HG02798 (cell line): ENCODE data around the gene INAFM2.

Experiments used
- ATAC-seq: cut with Tn5 transposase; IDR thresholded peaks from one replicate; pipeline ENCODE4 v1.9.1; 2021; ENCODE audit warnings: mild to moderate bottlenecking; ENCODE audit not compliant: unreplicated experiment, poor library complexity

The INAFM2 gene

DNA sequence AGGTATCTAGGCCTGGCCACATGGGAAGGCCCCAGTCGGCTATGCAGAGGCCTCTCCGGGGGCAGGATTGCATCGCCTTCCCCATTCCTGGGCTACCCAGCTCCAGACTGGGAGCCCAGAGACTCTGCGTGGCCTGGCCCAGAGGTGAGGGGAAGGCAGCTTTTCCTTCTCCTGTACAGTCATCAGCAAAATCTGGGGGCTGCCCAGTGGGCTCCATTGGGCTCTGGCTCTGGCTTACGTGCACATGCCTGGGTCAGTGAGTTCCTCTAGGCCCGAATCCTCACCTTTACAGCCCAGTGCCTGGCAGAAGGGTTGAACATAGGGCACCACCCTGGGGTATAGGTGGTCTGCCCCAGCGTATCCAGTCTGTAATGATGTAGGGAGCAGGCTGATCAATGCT, 36.7 kb upstream of the INAFM2 start:
- ATAC-seq: no peak

- ATAC-seq: no peak
Measured at GRCh38 chr15:40287505-40287904, 36.0 kb upstream of the INAFM2 start.

GRCh38 chr15:40287968-40288367, 35.5 kb upstream of the INAFM2 start:
- no peak for ATAC-seq

- ATAC-seq: no peak
Measured at GRCh38 chr15:40289140-40289775, 34.2 kb upstream of the INAFM2 start.

DNA sequence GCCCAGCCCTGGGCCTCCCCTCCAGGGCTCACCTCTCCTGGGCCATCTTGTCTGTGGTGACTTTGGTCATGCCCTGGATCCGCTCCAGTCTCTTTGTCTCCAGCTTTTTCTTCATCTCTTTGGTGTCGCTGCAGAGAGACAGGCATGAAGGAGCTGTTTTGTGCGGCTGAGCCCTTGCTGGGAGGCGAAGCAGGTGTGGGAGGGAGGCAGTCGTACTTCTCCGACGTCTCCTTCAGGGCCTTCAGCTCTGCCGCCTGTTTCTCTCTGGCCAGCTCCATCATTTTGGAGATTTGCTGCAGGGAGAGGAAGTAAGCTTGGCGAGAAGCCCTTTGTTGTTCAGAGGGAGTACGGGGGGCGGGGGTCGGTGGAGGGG, 33.0 kb upstream of the INAFM2 start:
- ATAC-seq: no peak

DNA sequence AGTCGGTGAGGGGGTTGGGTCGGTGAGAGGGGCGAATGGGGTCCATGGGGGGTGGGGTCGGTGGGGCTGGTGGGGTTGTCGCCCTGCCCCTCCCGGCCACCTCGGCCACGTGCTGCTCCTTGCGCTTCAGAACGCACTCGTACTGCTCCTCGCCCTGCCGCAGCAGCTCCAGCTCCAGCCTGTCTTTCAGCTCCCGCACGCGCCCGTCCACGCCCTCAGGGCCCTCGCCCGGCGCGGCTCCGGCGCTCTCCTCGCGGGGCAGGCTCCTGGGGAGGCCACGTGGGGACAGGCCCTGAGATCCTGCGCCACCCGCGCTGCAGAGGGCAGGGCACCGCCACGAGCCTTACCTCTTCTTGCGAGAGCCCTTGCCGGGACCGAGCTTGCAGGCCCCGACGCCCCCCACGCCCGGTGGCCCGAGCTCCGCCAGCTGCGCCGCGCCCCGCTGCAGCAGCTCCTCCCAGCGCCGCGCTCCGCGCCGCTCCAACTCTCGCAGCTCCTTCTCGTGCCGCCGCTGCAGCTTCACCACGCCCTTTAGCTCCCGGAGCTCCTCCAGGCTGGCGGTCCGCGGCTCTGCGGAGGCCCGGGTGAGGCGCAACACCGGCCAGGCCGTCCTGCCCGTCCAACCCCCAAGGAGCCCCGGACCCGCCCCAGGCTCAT, 32.4 kb upstream of the INAFM2 start:
- ATAC-seq: no peak

DNA sequence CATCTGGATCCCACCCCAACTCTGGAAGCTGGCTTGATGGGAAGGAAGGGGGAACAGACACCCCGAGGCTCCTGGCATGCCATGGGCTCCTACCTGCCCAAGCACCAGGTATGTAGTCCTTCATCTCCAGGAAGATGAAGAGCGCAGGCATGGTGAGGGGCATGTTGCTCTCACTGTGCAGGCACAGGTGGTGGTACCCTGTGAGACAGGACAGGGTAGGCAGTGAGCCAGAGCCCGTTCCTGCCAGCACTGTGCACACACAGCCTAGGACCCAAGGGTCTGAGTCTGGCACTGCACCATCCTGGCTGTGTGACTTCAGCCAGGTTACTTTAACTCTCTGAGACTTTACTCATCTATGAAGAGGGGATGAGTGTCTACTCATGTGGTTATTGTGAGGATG, 31.2 kb upstream of the INAFM2 start:
- no peak for ATAC-seq

DNA sequence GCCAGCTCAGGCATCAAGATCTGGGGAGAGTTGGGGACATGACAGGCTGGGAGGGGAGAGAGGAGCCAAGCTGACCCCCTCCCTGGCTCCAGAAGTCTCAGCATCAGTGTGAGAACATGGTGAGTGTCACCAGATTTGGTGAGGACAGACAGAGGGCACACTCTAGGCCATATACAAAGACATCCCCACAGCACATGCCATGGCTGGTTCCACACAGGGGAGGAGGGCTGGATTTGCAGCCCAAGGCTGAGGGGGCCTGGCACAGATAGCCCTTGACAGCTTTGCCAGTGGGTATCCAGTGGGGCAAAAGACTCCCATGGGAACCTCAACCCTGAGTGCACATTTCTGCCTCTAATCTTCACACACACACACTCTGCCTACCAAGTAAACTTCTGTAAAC, 30.5 kb upstream of the INAFM2 start:
- ATAC-seq: no peak

- no peak for ATAC-seq
Measured at GRCh38 chr15:40293905-40294895, 29.3 kb upstream of the INAFM2 start.

- ATAC-seq: no peak
Measured at GRCh38 chr15:40295297-40295696, 28.2 kb upstream of the INAFM2 start.

DNA sequence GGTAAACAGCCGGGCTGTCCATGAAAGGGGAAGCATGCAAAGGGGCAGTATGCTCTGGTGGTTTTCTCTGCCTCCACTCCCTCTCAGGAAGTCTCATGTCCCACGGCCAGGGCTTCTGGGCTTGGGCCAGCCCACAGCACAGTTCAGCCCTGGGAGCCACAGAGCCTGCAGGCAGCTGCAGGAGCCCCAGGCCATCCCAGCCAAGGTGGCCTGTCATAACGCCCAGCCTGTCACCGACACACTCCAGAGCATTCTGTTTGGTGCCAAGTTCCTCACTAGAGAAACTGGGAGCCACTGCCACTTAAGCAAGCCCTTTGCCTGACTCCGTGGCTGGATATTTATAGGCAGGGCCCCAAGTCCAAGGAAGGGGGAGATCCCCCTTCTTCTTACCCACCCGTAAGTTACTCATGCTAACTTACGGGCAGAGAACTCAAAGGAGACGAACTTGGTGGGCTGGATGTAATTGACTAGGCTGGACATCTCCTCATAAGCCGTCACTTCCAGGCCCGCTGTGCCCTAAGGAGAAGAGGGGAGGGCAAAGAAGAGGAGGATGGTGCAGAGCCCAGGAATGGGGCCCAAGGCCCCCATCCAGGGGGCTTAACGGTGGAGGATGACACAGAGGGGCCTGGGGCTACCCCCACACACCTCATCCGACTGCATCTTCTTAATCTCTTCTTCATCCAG, 27.5 kb upstream of the INAFM2 start:
- ATAC-seq: no peak

DNA sequence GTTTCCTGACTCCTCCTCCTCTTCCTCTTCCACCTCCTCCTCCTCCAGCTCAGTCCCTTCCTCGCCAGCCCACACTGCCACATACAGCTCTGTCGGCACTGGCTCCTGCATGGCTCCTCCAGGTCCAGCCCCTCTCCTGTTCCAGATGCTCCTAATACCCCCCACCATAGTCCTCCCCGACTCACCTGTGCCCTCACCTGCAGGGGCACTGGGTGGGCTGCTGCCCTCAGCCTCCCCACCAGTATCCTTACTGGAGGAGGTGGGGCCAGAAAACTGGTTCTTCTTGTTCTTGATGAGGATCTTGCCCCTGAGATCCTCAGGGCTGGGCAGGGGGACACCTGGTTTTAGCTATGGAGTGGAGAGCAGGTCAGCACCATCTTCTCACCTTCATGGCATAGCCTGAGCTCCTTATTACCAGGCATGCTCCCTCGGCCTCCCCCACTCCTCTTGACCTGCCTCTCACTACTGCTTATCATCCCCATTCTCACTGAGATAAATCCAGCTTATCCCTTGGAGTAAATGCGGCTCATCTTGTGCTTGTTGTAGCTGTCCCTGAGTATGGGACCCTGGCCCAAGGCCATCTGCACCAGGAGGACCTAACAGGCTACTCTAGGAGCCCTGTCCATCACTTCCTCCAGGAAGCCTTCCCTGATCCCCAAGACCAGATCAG, 26.8 kb upstream of the INAFM2 start:
- ATAC-seq: no peak

DNA sequence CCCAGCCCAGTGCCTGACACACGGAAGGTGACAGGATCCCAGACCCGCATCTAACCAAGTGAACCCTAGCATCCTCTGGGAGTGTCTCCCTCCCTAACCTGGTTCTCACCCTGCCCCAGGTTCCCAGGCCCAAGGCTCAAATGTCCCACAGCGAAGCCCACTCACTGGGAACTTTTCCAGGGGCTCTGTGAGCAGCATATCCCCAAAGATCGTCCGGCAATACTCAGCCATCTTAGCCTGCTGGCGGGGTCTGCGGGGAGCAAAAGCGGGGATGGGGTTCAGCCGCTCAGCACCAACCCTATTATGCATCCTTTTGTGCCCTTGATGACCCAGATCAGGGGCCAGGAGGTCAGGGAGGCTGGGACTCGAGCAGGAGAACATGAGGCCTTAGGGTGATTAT, 26.1 kb upstream of the INAFM2 start:
- ATAC-seq: no peak

DNA sequence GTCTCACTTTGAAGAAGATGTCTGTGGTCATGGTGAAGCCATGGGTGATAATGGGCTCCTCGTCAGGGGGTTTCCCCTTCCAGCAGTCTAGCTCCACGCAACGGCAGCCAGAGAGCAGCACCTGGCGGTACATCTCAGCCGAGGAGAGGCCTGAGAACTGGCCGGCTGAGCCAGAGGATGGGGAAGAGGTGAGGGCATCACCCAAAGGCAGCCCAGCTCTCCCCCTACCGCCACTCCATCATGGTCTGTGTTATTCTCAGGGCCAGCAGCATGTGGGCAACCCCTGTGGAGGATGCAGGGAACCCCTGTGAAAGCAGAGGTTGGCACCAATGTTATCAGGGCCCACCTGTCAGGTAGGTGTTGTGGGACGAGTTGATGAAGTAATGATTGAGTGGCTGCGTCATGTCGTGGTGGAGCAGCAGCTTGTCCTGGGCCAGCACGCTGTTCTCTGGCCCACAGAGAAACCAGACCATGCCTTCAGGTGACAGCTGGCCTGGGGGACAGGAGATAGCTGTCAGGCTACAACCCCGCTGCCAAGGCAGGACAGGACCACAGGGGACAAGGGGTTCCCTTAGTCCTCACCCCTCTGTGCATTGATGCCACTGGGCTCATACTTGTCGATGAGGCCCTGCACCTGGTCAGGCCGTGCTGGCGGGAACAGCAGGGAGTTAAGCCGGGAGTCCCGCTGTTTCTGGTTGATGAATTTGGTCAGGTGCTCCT, 25.1 kb upstream of the INAFM2 start:
- ATAC-seq: no peak

- no peak for ATAC-seq
Measured at GRCh38 chr15:40300367-40300766, 23.1 kb upstream of the INAFM2 start.

DNA sequence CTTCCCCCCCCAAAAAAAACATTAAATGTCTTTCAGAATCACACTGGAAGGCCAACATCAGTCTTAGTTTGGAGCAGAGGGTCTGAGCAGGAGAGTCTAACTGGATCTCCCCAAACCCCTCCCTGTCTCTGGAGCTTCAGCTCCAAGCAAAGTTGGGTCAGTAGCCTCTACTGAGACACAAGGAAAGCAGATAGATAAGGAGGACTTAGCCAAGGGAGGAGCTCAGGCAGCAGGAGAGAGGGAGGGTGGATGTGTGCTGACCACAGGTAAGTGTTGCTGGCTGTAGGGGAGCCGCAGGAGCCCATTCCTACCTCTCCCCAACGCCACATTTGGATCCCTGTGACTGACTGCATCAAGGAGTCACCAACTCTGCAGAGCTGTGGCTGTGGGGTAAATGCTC, 22.7 kb upstream of the INAFM2 start:
- no peak for ATAC-seq

- ATAC-seq: no peak
Measured at GRCh38 chr15:40301467-40302179, 21.9 kb upstream of the INAFM2 start.

- ATAC-seq: no peak
Measured at GRCh38 chr15:40302288-40302886, 21.1 kb upstream of the INAFM2 start.
